ENCODE measurements around the gene USP47. TPM values are rescaled to one million over a fixed set of nuclear protein-coding genes. Genes with fewer than 3 reads are reported as not detected.

USP47 gene
- total and polyA plus RNA-seq, 9 of the 15 experiments (the other 6 are each of a cell fraction or from before 2014, with no cell fraction given) = 13.1 to 63.6 (median 34.7) TPM

- TF ChIP-seq REST (IDR thresholded peaks at IDR 0.05; ENCODE audit: borderline replicate concordance) = peak; percentile 90
- no peak for TF ChIP-seq REST (CRISPR knock-in tag; IDR thresholded peaks at IDR 0.05; ENCODE audit: low read depth)
- no peak for TF ChIP-seq MCM3 (IDR thresholded peaks at IDR 0.05)
- TF ChIP-seq RERE (CRISPR knock-in tag; IDR thresholded peaks at IDR 0.05; ENCODE audit: borderline replicate concordance) = no peak
- TF ChIP-seq ZBTB1 (CRISPR knock-in tag; IDR thresholded peaks at IDR 0.05; ENCODE audit: borderline replicate concordance, low read depth) = no peak
- TF ChIP-seq SMAD4 (CRISPR knock-in tag; conservative IDR thresholded peaks at IDR 0.05) = no peak
- TF ChIP-seq JUND (IDR thresholded peaks at IDR 0.05; ENCODE audit: borderline replicate concordance, low read depth, low read length) = peak; percentile 29; the same call in 1 of the 2 replicates
- no peak for TF ChIP-seq JUND (tag; IDR thresholded peaks at IDR 0.05; ENCODE audit: borderline replicate concordance, low read depth, low read length)
- TF ChIP-seq CTCF (IDR thresholded peaks at IDR 0.05 in 2 of 3, conservative IDR thresholded peaks at IDR 0.05 in 1 of 3; ENCODE audit: insufficient read depth in 2 of 3, low read depth in 1 of 3, low read length in 3 of 3) = peak; percentile 87 to 93 (median 92)
These were observed 43.0 kb upstream of the USP47 start (continued) for GRCh38 chr11:11798586-11799438.
